Measurements from ENCODE around the gene PPP1R27.

Gene PPP1R27

DNA sequence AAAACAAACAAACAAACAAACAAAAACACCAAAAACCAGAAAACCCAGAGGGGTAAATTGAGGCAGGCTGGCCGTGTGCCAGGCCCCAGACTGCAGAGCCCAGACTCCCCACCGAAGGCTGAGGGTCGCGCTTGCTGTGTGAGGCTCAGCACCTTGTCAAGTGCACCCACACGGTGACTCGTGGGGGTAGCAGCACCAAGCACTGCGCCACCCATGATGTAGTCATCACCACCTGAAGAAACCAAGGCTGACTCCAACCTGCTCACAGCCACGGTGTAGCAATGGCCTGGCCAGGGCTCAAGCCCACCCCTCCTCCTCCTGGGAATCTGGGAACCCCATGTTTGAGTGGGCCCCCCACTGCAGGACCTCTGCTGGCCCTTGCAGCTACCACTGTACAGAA lies 13.7 kb downstream of the PPP1R27 start:
- no peak for DNase-seq (ENCODE audit: low read depth)

DNA sequence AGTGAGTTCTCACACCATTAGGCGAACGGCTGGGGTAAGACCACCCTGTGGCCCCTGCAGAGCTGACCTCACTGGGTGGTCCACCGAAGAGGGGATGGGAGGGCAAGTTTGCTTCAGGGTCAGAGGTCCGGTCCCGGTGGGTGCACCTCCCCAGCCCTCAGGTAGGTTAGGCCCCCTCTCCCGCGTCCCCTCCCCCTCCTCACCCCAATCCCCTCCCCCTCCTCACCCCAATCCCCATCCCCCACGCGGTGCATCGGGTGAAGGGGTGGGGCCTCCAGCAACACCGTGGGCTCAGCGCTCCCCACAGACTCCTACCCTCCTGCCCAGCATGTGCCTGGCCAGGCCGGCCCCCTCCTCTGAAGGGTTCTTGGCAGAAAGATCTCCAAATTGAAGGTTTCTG lies 15.1 kb downstream of the PPP1R27 start:
- no peak for DNase-seq (ENCODE audit: low read depth)

DNA sequence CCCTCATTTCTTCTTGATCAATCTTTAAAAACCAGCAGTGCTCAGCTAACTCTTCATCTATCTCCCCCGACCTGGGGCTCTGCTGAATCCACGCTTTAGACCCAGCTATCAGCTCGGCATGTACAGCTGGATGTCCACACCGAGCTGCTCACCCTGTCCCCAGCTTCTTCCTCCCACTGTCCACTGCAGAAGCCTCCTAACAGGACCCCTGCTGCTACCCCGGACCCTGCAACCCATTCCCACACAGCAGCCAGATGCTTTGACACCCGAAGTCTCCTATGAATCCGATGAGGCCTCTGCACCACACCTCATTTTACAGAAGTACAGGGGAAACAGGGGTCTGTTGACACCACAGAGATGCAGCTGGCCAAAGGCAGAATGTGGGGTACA lies 17.1 kb downstream of the PPP1R27 start:
- no peak for DNase-seq (ENCODE audit: low read depth)

DNA sequence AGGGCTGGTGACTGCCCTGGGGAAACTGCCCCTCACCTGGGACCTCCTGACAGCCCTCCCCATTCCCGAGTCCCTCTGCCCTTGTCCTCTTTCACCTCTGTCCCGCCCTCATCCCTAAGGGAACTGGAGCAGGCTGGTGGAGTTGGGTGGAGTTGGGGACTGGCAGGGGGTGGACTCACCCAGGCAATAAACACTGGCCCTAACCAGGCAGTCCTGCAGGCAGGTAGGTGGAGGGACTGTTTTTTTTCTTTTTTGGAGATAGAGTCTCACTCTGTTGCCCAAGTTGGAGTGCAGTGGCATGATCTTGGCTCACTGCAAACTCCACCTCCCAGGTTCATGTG lies 19.2 kb downstream of the PPP1R27 start:
- DNase-seq (ENCODE audit: low read depth), result no peak

DNA sequence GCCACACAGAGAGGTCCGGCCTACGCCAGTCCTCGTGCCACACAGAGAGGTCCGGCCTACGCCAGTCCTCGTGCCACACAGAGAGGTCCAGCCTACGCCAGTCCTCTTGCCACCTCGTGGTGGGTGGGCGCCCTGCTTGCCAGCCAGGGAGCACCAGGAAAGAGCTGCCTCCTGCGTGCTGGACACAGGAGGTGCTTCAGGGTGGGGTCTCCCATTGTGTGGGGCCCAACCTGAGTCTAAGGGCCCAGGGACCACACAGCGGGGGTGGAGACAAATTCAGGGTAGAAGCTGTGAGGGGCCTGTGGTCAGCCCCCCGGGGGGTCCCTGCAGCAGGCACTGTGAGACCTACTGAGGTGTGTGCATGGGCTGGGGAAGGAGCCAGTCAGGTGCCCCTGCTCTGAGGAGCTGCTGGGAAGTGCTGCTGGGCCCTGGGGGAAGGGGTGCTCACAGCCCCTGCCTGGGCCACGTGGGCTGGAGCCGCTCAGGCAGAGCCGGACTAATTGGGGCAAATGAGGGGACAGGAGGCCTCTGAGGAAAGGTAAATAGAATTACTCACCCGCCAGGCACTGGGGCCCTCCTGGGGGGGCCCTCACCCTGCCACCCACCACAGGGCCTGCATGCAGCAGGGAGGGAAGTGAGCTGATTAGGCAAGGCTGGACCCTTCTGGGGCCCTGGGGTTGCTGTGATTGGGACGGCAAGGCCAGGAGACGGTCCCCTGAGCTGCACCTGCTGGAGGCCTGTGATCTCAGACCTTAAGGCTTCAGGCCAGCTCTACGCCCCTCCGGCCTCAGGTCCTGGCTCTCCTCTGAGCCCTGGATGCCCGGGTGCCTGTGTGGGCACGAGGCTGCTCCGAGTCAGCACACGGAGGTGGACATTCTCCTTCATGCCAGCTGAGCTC lies 19.9 kb downstream of the PPP1R27 start:
- no peak for DNase-seq (ENCODE audit: low read depth)

DNA sequence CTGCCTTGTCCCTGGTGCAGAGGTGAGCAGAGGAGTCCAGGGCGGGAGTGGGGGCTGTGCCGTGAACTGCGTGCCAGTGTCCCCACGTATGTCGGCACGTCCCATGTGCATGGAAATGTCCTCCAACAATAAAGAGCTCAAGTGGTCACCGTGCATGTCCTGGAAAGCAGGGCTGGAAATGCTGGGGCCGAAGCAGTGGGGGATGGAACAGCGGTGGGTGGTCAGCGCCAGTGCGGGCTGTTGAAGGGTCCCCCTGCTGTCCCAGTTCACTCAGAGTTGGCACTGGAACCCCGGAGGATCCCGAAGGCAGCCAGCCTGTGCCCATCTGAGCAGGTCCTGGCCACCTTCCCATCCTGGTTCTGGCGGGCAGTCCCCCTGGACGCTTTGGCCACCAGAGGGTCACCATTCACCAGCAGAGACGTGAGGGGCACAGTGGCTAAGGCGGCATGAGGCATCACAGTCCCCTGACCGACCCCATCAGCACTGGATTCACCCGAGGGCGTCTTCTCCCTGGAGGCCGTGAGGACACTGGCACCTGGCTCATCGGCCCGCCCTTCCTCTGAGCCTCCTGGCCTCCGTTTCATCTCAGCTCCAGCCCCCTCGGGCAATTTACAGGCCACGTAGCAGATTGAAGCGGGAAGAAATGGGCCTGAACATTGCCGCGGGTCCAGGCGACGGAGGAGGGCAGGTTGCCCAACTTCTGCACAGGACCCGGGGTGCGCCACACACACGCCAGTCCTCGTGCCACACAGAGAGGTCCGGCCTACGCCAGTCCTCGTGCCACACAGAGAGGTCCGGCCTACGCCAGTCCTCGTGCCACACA lies 20.8 kb downstream of the PPP1R27 start:
- no peak for DNase-seq (ENCODE audit: low read depth)

DNA sequence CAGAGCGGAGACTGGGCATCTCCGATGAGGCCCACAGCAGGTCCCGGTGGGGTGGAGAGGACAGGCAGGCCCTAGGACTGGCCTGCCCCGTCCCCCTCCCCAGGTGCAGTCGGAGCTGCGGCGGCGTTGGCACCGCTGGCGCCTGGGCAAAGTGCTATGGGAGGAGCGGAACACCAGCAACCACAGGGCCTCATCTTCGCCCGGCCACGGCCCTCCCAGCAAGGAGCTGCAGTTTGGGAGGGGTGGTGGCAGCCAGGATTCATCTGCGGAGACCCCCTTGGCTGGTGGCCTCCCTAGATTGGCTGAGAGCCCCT lies 21.5 kb downstream of the PPP1R27 start:
- no peak for DNase-seq (ENCODE audit: low read depth)

DNA sequence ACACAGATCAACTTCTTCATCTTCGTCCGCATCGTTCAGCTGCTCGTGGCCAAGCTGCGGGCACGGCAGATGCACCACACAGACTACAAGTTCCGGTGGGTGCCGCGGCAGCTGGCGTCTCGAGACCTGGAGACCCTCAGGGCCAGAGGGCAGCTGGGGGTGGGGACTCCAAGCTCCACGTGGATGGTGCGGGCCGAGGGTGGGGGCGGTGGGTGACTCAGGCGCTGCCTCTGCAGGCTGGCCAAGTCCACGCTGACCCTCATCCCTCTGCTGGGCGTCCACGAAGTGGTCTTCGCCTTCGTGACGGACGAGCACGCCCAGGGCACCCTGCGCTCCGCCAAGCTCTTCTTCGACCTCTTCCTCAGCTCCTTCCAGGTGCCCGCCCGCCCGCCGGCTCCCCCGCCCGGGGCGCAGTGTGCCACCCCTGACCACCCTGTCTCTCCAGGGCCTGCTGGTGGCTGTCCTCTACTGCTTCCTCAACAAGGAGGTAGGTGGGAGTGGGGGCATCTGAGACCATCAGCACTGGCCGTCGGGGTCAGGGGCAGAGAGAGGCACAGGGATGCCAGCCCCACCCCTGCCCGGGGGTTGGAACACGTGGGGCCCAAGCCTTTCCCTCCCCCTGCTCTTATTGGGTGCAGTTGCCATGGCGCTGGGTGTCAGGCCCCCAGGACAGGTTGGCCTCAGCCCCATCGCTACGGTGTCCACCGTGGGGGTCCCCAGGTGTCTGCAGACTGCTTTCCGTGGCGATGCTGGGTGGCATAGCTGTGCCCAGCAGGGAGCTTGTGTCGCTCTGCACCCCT lies 22.1 kb downstream of the PPP1R27 start:
- DNase-seq (ENCODE audit: low read depth), result no peak

DNA sequence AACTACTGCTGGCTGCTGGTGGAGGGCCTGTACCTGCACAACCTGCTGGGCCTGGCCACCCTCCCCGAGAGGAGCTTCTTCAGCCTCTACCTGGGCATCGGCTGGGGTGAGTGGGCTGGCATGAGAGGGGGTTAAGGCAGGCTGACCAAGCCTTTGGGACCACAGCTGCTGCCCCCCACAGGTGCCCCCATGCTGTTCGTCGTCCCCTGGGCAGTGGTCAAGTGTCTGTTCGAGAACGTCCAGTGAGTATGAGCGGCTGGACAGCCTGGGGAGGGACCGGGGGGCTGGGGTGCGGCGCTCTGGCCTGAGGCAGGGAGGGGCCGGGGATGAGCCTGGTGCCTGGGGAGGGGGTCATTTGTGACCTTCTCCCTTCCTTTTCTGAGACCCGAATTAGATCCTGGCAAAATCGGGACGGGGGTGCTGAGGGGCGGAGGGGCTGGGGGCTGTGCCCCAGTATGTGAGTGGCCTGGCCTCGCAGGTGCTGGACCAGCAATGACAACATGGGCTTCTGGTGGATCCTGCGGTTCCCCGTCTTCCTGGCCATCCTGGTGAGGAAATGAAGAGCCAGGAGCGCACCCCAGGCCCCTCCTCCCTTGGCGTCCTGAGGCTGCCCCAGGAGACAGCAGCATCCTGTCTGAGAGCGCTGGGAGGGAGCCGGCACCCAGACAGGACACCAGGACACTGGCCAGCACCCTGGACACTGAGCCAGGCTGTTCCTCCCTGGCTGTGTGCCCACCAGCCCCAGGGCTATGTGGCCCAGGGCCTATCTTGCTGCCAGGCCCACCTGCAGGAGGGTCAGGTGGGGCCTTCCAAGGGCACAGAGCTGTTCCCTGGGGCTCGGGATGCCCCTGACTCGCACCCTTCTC lies 22.9 kb downstream of the PPP1R27 start:
- DNase-seq (ENCODE audit: low read depth), result no peak

DNA sequence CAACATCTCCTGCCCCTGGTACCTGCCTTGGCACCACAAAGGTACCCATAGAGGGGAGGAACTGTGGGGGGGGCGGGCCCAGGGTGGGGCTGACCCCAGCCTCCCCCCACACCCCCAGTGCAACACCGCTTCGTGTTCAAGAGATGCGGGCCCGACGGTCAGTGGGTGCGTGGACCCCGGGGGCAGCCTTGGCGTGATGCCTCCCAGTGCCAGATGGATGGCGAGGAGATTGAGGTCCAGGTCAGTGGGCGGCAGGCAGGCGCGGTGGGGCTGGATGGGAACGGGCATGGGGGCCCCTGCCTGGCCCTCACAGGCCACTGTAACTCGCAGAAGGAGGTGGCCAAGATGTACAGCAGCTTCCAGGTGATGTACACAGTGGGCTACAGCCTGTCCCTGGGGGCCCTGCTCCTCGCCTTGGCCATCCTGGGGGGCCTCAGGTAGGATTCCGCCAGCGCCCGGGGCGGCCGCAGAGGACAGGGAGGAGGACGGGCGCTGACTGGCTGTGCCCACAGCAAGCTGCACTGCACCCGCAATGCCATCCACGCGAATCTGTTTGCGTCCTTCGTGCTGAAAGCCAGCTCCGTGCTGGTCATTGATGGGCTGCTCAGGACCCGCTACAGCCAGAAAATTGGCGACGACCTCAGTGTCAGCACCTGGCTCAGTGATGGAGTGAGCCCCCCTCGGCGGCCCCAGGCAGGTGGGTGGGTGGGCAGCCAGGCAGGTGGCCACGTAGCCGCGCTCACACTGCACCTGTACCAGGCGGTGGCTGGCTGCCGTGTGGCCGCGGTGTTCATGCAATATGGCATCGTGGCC lies 23.8 kb downstream of the PPP1R27 start:
- DNase-seq (ENCODE audit: low read depth), result no peak

DNA sequence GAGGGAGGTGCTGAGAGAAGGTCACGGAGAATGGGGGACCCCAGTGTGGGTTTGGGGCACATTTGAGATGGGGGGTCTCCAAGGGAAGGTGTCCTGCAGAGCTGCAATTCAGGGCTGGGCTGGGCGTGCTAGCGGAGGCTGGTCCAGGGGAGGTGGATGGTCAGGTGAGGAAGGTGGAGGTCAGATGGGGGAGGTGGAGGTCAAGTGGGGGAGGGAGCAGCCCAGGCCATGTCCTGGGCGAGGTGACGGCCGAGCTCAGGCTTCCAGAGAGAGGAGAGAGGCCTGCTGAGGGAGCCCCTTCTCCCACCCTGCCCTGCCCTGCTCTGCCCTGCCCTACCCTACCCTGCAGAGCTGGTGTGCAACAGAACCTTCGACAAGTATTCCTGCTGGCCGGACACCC lies 24.4 kb downstream of the PPP1R27 start:
- no peak for DNase-seq (ENCODE audit: low read depth)

DNA sequence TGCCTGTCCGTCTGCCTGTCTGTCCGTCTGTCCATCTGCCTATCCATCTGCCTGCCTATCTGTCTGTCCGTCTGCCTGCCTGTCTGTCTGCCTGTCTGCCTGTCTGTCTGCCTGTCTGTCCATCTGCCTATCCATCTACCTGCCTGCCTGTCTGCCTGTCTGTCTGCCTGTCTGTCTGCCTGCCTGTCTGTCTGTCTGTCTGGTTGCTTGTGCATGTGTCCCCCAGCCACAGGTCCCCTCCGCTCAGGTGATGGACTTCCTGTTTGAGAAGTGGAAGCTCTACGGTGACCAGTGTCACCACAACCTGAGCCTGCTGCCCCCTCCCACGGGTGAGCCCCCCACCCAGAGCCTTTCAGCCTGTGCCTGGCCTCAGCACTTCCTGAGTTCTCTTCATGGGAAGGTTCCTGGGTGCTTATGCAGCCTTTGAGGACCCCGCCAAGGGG lies 25.3 kb downstream of the PPP1R27 start:
- no peak for DNase-seq (ENCODE audit: low read depth)

DNA sequence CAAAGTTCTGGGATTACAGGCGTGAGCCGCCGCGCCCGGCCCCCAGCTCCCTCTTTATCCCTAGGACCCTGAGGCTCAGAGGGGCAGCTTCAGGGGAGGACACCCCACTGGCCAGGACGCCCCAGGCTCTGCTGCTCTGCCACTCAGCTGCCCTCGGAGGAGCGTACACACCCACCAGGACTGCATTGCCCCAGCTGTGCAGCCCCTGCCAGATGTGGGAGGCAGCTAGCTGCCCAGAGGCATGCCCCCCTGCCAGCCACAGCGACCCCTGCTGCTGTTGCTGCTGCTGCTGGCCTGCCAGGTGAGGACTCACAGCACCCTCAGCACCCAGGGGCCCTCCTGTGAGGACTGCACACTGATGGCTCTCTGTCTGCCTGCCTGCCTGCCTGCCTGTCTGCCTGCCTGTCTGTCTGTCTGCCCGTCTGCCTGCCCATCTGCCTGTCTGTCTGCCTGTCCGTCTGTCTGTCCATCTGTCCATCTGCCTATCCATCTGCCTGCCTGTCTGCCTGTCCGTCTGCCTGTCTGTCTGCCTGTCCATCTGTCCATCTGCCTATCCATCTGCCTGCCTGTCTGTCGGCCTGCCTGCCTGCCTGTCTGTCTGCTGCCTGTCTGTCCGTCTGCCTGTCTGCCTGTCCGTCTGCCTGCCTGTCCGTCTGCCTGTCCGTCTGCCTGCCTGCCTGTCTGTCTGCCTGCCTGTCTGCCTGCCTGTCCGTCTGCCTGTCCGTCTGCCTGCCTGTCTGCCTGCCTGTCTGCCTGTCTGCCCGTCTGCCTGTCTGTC lies 25.9 kb downstream of the PPP1R27 start:
- DNase-seq (ENCODE audit: low read depth), result no peak

DNA sequence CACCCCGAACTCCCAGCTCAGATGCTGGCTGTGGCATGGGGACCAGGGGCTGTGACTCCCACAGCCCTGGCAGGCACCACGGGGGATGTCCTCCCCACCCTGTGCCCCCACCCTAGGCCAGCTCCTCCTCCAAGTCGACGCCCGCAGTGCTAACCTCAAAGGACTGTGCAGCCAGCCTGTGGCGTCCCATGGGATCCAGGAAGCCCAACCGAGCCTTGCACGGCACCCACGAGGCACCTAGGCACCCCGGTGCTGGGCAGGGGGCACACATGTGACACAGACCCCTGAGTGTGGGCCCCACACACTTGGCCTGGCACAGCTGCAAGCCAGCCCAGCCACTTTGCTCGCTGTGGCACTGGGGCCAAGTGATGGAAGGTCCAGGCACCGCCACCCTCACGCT lies 27.0 kb downstream of the PPP1R27 start:
- DNase-seq (ENCODE audit: low read depth), result no peak

DNA sequence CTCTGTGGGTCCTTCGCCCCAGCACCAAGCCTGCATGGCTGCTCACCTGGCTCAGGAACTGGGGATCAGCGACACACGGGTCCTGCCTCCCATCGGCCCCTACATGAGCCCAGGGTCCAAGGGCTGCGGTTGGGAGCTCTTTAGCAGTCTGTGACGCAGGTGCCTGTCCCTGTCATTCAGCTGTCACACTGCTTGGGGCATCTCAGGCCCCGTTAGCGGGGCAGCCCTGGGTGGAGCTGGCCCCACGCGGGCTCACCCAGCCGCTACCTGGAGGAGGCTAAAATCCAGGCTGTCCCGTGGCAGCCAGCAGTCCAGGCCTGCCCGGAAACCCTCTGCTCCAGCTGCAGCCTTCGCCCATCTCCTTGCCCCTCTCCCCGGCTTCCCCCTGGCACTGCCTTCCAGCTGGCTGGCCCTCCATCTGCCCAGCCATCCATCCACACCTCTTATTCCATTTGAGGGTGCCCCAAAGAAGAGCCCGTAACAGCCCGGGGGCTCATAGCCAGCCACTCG lies 27.6 kb downstream of the PPP1R27 start:
- no peak for DNase-seq (ENCODE audit: low read depth)

DNA sequence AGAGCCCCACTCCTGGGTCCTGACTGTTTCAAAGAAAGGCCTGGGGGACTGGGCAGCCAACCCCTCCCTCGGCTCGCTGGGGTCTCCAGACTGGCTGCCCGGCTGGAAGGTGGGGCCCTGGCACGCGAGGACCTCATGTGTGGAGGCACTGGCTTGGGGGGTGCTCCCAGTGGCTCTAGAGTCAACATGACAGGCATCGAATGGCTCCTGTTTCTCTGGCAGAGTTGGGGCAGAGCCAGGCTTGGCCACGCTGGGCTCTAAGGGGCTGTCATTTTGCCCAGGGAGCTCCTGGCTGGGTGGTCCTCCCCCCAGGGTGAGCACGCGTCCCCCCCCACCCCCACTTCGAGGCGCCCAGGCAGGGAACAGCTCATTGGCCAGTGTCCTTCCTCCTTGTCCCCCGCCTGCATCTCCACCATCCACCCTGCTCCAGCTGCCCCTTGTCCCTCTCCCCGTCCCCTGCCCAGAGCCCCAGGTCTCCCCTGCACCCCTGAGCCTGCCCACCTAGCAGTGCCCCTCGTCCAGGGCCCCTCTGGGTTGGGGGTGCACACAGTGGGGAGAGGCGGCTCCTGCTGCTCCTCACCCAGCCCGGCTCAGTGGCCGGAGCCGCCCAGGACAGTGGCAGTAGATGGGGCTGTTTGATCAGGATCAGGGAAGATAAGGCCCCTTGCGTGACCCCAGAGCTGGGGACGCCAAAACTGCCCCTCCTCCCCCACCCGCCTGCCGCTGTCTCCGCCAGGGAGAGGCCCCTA lies 28.2 kb downstream of the PPP1R27 start:
- no peak for DNase-seq (ENCODE audit: low read depth)

DNA sequence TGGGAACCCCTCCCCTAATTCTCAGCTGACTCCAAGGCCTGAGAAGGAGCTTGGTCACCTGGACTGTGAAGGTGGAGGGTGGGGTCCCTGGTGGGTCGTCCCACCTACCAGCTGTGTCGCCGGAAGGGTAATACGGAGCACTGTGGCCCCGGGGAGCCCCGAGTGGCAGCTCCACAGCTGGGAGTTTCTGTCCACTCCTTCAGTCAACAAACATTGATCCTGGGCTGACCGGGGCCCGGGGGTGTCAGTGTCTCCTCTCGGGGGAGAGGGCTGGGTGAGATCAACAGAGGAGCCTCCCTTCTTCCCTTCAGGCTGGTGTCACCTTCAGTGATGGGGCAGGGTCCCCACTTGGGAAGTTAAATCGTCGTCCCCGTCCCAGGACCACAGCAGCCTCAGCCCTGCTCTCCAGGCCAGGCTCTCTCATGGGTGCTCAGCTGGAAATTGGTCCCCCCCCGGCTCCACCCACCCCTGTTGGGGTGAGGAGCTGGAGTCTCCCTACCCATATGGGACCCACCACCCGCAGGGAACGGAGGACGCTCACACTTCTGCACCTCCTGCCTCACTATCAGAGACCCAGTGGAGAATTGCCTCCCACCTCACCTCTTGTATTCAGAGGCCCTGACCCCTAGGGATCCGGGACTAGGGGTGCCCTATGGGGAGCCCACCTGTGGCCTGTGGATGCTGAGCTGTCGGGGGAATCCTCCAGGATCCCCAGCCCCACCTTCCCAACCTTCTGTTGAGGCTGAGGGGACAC lies 29.0 kb downstream of the PPP1R27 start:
- DNase-seq (ENCODE audit: low read depth), result no peak
